Stimulated activated CD4-positive, alpha-beta T cell treated with anti-CD3 and anti-CD28 coated beads, TNF-alpha, amount 100 ng/mL, for 1 hour (primary cell): ENCODE measurements around the gene NACAD.
"Not testable (repeated sequence)": the region's sequence is repeated elsewhere in the genome, so short reads cannot be mapped to it uniquely, and the experiment has no call there.

Experiments
- DNase-seq, 3 donors: peaks; one replicate each; pipeline ENCODE4 v3.0.0-alpha.2; 2020; ENCODE audit warnings: low read depth in 3 of 3, low spot score in 1 of 3

Gene NACAD

GRCh38 chr7:45117582-45117981, 28.8 kb upstream of the NACAD start:
- no peak for DNase-seq

- no peak for DNase-seq
These were observed 27.3 kb upstream of the NACAD start for GRCh38 chr7:45116048-45116447.

GRCh38 chr7:45114926-45115325, 26.2 kb upstream of the NACAD start:
- no peak for DNase-seq

- not testable (repeated sequence) for DNase-seq
These were observed 25.5 kb upstream of the NACAD start for GRCh38 chr7:45114257-45114656.

GRCh38 chr7:45112648-45113047, 23.9 kb upstream of the NACAD start:
- no peak for DNase-seq

- peak; percentile 73 to 90 (median 82) for DNase-seq
These were observed 22.8 kb upstream of the NACAD start, which contains the start of gene TBRG4 for GRCh38 chr7:45111298-45112223. Gene TBRG4, minus strand, starts transcription at chr7:45111697. Its CDS starts 2,460 bp downstream, at chr7:45109237.

GRCh38 chr7:45108863-45109262, 20.1 kb upstream of the NACAD start:
- DNase-seq = no peak

- no peak for DNase-seq
These were observed 18.6 kb upstream of the NACAD start for GRCh38 chr7:45107356-45107755.

GRCh38 chr7:45106820-45107219, 18.1 kb upstream of the NACAD start:
- no peak for DNase-seq

GRCh38 chr7:45105588-45106188, 16.9 kb upstream of the NACAD start:
- no peak for DNase-seq

- DNase-seq = no peak
These were observed 16.2 kb upstream of the NACAD start for GRCh38 chr7:45104844-45105587.

- no peak for DNase-seq
These were observed 15.4 kb upstream of the NACAD start for GRCh38 chr7:45103958-45104843.

- no peak for DNase-seq
These were observed 14.3 kb upstream of the NACAD start for GRCh38 chr7:45102785-45103712.

GRCh38 chr7:45101748-45102147, 13.0 kb upstream of the NACAD start:
- DNase-seq = no peak

GRCh38 chr7:45100761-45101480, 12.2 kb upstream of the NACAD start:
- DNase-seq = no peak

- no peak for DNase-seq
These were observed 11.4 kb upstream of the NACAD start for GRCh38 chr7:45099891-45100760.

GRCh38 chr7:45098983-45099839, 10.4 kb upstream of the NACAD start:
- no peak for DNase-seq
